ENCODE results near the gene BUB1B.

Gene BUB1B

DNA sequence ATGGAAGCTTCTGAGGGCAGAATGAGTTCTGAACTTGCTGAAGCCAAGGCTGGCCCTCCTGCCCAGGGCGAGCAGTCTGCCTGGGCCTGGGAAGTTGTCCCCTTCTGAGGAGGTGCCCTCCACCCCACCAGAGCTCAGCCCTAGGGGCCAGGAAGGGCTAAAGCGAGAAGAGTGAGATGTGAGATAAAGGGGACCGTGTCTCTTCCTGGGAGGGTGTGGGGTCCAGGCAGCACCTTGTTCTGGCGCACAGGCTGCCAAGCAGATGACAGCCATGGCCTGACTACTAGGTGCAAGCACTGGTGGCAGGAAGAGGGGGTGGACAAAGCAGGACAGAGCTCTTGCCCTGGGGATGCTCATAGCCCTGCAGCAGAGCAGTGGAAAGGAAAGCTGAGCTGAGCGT lies 81.7 kb downstream of the BUB1B start:
- no peak overlapping the region for H3K4me3 ChIP-seq (ENCODE audit: low read depth, low read length)
- no peak for DNase-seq (ENCODE audit: low read depth)
- TF ChIP-seq, protein P1, sequence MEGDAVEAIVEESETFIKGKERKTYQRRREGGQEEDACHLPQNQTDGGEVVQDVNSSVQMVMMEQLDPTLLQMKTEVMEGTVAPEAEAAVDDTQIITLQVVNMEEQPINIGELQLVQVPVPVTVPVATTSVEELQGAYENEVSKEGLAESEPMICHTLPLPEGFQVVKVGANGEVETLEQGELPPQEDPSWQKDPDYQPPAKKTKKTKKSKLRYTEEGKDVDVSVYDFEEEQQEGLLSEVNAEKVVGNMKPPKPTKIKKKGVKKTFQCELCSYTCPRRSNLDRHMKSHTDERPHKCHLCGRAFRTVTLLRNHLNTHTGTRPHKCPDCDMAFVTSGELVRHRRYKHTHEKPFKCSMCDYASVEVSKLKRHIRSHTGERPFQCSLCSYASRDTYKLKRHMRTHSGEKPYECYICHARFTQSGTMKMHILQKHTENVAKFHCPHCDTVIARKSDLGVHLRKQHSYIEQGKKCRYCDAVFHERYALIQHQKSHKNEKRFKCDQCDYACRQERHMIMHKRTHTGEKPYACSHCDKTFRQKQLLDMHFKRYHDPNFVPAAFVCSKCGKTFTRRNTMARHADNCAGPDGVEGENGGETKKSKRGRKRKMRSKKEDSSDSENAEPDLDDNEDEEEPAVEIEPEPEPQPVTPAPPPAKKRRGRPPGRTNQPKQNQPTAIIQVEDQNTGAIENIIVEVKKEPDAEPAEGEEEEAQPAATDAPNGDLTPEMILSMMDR (IDR thresholded peaks at IDR 0.05; ENCODE audit: low read depth, low read length, missing control alignments), result no peak

DNA sequence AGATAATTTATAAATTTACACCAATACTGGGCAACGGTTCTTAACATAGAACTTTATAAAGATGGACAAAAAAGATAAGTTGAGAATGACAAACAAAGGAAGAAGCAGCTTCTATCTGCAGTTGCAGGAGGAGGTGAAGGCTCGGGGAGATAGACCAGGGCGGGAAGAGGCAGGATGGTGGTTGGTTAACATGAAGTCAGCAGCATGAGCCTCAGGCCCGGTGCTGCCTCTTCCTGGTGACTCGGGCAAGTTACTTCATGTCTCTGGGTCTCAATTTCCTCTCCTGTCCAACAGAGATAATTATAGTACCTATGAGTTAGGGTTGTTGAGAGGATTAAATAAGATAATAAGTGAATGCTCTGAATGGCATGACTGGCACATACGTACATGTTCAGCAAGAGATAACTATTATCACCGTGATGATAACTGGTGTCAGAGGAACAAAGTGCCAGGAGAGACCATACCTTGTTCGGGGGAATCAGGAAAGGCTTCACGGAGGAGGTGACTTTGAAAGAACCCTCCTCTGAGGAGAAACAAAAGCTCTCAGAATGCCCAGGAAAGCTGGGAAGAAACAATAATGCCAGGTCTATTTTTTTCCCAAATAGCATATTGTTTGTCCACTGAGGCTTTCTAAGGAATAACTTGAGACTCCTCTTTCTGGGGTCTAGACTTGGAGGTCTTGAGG lies 82.4 kb downstream of the BUB1B start:
- TF ChIP-seq, protein P1 (IDR thresholded peaks at IDR 0.05; ENCODE audit: low read depth, low read length, missing control alignments), result no peak
- H3K4me3 ChIP-seq (ENCODE audit: low read depth, low read length), result no peak overlapping the region
- no peak for DNase-seq (ENCODE audit: low read depth)

DNA sequence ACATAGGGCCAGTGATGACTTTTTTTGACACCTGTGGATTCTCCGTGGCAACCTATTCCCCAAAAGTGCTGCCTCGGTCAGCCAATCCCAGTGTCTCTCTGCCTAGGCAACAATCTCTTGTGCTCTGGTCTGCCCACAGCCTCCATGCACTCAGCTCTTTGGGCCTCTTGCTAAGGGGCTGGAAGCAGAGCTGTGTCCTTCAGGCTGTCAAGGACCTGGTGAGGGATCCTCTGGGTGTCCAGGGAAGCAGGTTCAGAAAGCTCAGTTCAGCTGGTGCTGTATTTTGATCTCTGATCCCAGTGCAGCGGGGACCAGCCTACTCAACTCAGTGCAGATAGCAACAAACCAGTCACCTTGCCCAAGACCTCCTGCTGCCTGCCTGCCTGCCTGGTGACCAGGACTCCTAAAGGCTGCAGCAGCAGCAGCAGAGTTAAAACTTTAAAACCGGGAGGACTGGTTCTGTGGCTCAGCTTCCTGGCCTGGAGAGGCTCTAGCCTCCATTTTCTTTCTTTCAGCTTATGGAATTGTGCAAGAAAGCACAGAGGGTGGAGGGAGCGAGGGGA lies 84.2 kb downstream of the BUB1B start:
- H3K4me3 ChIP-seq (ENCODE audit: low read depth, low read length), result no peak overlapping the region
- DNase-seq (ENCODE audit: low read depth), result no peak
- TF ChIP-seq, protein P1 (IDR thresholded peaks at IDR 0.05; ENCODE audit: low read depth, low read length, missing control alignments), result no peak

DNA sequence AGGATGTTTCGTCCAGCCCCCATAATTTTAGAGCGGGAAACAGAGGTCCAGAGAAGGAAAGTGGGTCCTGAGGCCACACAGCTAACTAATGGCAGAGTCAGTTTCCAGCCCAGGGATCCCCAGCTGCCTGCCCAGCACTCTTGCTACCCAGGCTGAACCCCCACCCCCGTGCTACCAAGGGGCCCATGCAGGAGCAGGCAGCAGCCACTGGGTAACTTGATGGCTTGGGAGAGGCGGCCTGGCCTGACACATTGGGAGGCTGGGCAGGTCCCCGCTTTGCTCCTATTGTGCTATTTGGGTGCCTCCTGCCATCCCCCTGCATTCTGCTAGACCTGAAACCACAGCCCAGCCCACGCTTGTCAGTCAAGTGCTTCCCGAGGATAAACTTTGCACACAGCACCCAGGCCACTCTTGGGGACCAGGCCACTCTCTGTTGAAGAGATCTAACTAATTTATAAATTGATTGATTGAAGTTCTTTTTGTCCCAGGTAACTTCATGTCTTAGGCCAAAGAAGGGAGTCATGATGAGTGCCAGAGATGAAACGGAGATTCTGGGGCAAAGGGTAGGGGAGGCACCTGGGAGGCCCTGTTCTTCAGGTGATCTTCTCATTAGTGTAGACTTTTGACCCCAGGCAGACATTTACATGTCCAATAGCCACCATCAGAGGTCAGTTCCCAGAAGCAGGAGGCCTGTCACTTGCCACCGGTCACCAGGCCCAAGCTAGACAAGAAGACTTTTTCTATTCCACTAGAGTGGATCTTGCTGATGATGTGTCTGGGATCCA lies 85.0 kb downstream of the BUB1B start:
- no peak for DNase-seq (ENCODE audit: low read depth)
- no peak overlapping the region for H3K4me3 ChIP-seq (ENCODE audit: low read depth, low read length)
- TF ChIP-seq, protein P1 (IDR thresholded peaks at IDR 0.05; ENCODE audit: low read depth, low read length, missing control alignments), result no peak

DNA sequence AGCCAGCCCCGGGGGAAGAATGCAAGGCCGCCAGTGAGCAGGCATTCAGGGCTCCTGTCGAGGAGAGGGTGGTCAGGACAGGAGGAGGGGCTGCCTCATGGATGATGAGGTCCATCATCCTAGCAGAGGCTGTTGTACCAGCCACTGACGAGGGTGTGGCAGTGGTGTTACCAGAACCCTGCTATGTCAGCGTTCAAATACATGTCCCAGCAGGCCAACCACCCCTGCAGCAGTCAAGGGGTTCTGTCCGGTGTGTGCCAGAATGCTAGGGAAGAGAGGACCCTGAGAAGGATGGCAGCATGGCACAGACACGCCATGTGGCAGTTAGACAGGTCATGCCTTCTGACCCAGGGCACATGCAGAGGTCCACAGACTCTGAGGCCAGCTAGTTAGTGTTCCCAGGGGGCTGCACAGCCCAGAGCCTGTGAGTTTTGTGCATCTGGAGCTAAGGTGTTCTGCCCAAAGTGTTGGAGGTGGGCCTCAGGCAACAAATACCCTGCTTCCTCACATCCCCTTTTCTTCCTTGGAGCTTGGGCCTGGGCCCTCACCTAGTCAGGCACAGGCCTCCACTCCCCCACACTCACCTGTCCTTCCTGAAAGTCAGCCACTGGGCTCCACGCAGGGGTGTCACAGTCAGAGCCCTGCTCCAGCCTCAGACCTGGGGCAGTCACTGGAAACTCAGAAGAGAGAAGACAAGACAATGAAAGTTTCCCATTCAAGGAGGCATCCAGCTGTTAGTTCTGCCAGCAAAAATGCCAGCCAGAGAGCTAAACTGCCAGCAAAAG lies 85.8 kb downstream of the BUB1B start:
- TF ChIP-seq, protein P1 (IDR thresholded peaks at IDR 0.05; ENCODE audit: low read depth, low read length, missing control alignments), result no peak
- H3K4me3 ChIP-seq (ENCODE audit: low read depth, low read length), result no peak overlapping the region
- DNase-seq (ENCODE audit: low read depth), result no peak

- TF ChIP-seq, protein P1 (IDR thresholded peaks at IDR 0.05; ENCODE audit: low read depth, low read length, missing control alignments), result no peak
Measured at GRCh38 chr15:40247406-40247971, 86.6 kb downstream of the BUB1B start.

More at GRCh38 chr15:40247406-40247971, 86.6 kb downstream of the BUB1B start:
- DNase-seq (ENCODE audit: low read depth), result no peak
- H3K4me3 ChIP-seq (ENCODE audit: low read depth, low read length), result no peak overlapping the region

Data from GM12864 (cell line).